Epithelial cell of esophagus (primary cell): ENCODE results near the gene SCN8A.

Experiments used
- DNase-seq: peaks from one replicate; pipeline ENCODE4 v3.0.0; 2010; ENCODE audit warnings: low read depth
- H3K4me3 ChIP-seq: 2 replicates; pipeline ENCODE4 v1.5.1; 2011; ENCODE audit warnings: mild to moderate bottlenecking, low read length, control low read depth
- TF ChIP-seq, protein P1 (sequence below): IDR thresholded peaks from 2 replicates; pipeline ENCODE4 v1.5.1; 2011; ENCODE audit warnings: low read depth, mild to moderate bottlenecking, low read length, control low read depth, inconsistent platforms; ENCODE audit not compliant: insufficient read depth; ENCODE audit errors: missing control alignments

The SCN8A gene

DNA sequence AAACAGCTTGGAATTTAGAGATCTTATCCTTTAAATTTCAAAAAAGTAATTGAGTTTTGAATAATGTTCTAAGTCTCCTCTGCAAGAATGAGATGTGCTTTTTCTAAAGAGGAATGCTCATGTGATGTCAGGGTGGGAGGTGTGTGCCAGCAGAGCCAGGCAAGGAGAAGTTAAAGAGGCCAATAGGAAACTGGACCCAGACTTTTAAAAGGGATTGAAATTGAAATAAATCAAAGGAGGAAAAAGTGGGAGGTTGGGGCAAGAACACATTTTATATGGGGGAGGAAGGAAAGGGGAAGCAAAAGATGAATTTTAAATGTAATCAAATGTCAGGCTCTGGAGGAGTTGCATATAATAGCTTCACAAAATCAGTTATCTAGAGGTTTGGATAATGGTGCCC lies 131.4 kb downstream of the SCN8A start:
- TF ChIP-seq, protein P1, sequence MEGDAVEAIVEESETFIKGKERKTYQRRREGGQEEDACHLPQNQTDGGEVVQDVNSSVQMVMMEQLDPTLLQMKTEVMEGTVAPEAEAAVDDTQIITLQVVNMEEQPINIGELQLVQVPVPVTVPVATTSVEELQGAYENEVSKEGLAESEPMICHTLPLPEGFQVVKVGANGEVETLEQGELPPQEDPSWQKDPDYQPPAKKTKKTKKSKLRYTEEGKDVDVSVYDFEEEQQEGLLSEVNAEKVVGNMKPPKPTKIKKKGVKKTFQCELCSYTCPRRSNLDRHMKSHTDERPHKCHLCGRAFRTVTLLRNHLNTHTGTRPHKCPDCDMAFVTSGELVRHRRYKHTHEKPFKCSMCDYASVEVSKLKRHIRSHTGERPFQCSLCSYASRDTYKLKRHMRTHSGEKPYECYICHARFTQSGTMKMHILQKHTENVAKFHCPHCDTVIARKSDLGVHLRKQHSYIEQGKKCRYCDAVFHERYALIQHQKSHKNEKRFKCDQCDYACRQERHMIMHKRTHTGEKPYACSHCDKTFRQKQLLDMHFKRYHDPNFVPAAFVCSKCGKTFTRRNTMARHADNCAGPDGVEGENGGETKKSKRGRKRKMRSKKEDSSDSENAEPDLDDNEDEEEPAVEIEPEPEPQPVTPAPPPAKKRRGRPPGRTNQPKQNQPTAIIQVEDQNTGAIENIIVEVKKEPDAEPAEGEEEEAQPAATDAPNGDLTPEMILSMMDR: no peak
- H3K4me3 ChIP-seq: no peak overlapping the region
- DNase-seq: no peak

DNA sequence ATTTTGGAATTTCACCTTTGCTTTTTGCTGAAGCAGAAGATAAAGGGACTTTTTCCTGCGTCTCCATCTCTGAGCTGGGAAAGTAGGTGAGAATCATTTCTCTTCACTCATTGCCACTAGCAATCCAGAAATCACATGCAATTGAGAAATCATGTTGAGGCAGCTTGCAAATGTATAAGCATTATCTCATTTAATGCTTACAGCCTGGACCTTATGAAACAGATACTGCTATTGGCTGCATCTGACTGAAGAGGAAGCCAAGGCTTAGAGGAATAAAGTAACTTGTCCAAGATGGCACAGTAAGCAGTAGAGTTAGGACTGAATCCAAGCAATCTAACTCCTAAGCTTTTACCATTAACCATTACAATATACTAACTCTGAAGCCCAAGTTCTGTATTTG lies 135.1 kb downstream of the SCN8A start:
- no peak for DNase-seq
- TF ChIP-seq, protein P1: no peak
- no peak overlapping the region for H3K4me3 ChIP-seq

DNA sequence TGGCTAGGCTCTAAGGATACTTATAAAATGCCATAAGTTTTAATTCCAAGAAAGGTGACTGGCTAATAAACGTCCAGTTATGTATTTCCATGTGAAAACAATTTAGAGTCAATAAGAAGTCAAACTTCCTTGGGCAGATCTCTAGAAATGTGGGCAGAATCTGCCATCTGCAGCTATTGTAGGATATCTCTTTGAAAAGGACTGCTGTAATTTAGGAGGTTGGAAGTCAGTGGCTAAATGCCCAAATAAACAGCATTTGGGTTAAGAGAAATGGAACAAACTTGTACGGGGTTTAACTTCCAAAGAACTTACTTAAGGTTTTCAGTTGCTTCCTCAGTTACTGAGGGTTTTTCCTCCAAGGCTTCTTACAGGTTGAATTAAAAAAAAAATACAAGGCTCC lies 135.9 kb downstream of the SCN8A start:
- TF ChIP-seq, protein P1: no peak
- no peak for DNase-seq
- H3K4me3 ChIP-seq: no peak overlapping the region

DNA sequence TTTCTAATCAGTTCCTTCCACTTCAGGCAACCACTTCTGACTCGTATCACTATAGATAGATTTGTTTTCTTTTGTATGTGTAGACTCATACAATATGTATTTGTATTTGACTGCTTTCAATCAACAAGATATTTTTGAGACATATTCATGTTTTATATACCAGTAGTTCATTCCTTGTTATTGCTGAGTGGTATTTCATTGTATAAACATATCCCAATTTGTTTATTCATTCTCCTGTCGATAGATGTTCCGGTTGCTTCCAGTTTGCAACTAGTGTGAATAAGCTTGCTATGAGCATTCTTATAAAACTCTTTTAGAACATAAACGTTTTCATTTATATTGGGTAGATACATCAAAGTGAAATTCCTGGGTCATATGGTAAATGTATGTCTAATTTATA lies 138.3 kb downstream of the SCN8A start:
- no peak for DNase-seq
- no peak overlapping the region for H3K4me3 ChIP-seq
- TF ChIP-seq, protein P1: no peak

DNA sequence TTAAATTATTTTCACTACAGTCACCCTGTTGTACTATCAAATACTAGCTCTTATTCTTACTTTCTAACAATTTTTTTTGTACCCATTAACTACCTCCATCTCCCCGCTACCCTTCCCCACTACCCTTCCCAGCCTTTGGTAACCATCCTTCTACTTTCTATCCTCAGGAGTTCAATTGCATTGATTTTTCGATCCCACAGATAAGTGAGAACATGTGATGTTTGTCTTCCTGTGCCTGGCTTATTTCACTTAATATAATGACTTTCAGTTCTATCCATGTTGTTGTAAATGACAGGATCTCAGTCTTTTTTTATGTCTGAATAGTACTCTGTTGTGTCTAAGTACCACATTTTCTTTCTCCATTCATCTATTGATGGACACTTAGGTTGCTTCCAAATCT lies 139.7 kb downstream of the SCN8A start:
- no peak for DNase-seq
- TF ChIP-seq, protein P1: no peak
- no peak overlapping the region for H3K4me3 ChIP-seq

DNA sequence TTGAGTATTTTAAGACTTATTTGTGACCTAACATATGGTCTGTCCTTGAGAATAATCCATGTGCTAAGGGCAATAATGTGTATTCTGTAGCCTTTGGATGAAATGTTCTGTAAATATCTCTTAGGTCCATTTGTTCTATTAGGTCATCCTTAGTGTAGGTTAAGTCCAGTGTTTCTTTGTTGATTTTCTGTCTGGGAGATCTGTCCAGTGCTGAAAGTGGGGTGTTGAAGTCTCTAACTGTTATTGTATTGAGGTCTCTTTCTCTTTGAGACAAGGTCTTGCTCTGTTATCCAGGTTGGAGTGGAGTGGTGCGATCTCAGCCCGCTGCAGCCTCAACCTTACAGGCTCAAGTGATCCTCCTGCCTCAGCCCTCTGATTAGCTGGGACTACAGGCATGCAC lies 149.5 kb downstream of the SCN8A start:
- DNase-seq: no peak
- no peak overlapping the region for H3K4me3 ChIP-seq
- TF ChIP-seq, protein P1: no peak

DNA sequence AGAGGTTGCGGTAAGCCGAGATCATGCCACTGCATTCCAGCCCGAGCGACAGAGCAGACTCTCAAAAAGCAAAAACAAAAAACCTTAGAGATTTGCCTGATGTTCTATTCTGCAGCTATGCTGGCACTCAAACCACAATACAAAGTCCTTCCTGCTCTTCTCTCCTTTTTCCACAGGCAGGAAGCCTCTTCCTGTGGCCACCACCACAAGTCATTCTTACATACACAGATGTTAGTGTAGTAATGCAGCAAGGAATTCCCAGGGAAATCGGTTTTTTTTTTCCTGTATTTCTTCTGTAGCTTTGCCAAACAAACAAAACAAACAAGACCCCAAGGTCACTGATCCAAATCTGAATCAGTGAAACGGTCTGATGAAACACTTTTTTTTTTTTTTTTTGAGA lies 153.2 kb downstream of the SCN8A start:
- no peak overlapping the region for H3K4me3 ChIP-seq
- TF ChIP-seq, protein P1: no peak
- DNase-seq: no peak
